Thymus (tissue), 14 donors: ENCODE measurements around the gene HOXA1. TPM values are rescaled to one million over a fixed set of nuclear protein-coding genes. Genes with fewer than 3 reads are reported as not detected.
A peak's percentile ranks its signal among the peaks of the same experiment; 100 is the strongest.

Experiments
- DNase-seq, 9 donors: peaks; one replicate each; pipeline ENCODE4 v3.0.0-alpha.2; 2013; ENCODE audit warnings: low spot score in 9 of 9, low read depth in 6 of 9, missing footprints in 1 of 9
- H3K27ac ChIP-seq, 2 donors: one replicate each; pipeline ENCODE4 v1.5.1; 2013; ENCODE audit warnings: control low read depth in 1 of 2, low read depth in 1 of 2, low read length in 1 of 2, mild to moderate bottlenecking in 1 of 2, moderate library complexity in 1 of 2
- H3K27me3 ChIP-seq, 2 donors: one replicate each; pipeline ENCODE4 v1.5.1; 2013; ENCODE audit warnings: low read length in 1 of 2; ENCODE audit not compliant: control insufficient read depth in 2 of 2, insufficient read depth in 1 of 2
- H3K36me3 ChIP-seq, 2 donors: one replicate each; pipeline ENCODE4 v1.5.1; 2013; ENCODE audit warnings: low read length in 1 of 2, mild to moderate bottlenecking in 1 of 2, moderate library complexity in 1 of 2; ENCODE audit not compliant: control insufficient read depth in 2 of 2, insufficient read depth in 2 of 2
- H3K4me1 ChIP-seq, 2 donors: one replicate each; pipeline ENCODE4 v1.5.1; 2013; ENCODE audit warnings: low read length in 2 of 2; ENCODE audit not compliant: control insufficient read depth in 2 of 2, insufficient read depth in 2 of 2
- H3K4me3 ChIP-seq, 2 donors: one replicate each; pipeline ENCODE4 v1.5.1; 2013; ENCODE audit warnings: low read length in 2 of 2, control low read depth in 1 of 2, mild to moderate bottlenecking in 1 of 2
- H3K9me3 ChIP-seq, 2 donors: one replicate each; pipeline ENCODE4 v1.5.1; 2013; ENCODE audit warnings: low read length in 1 of 2, mild to moderate bottlenecking in 1 of 2; ENCODE audit not compliant: control insufficient read depth in 2 of 2, insufficient read depth in 1 of 2
- WGBS: extraction: QIAGEN DNeasy Blood & Tissue Kit; methylation state at CpG from one replicate; pipeline ENCODE4 v1.1.7; 2013; 5-methylcytosine and 5-hydroxymethylcytosine counted together
- long read RNA-seq, 10 donors: transcript quantifications; one replicate each; lab custom pipeline, GENCODE V29; 2026
- polyA plus RNA-seq: library from polyadenylated mRNA; stranded (reverse); fragments of 200-250 nt; gene quantifications from one replicate; pipeline ENCODE4 v1.2.3, GENCODE V29; 2013
- total RNA-seq: library from RNA; stranded (reverse); fragments of 120-200 nt; gene quantifications from one replicate; pipeline ENCODE4 v1.2.4, GENCODE V29; 2013
- donor health status: healthy.

HOXA1 gene
- total RNA-seq (0.28 TPM), polyA plus RNA-seq (0.71 TPM)
- long read RNA-seq, donor 1 = 0 reads
- long read RNA-seq, donor 2 = 0 reads
- long read RNA-seq, donor 3 = 0 reads
- long read RNA-seq, donor 4 = 0 reads
- long read RNA-seq, donor 5 = 0 reads
- long read RNA-seq, donor 6 = 0 reads
- long read RNA-seq, donor 7 = 0 reads
- long read RNA-seq, donor 8 = 0 reads
- long read RNA-seq, donor 9 = 0 reads
- long read RNA-seq, donor 10 = 0 reads

- under 1% methylated on average over 68 of the region's 68 CpGs for WGBS
- DNase-seq = peak; percentile 41 to 87 (median 64)
- H3K4me3 ChIP-seq = peak within 1 kb of the TSS; percentile 65 to 66
- peak within 1 kb of the TSS; percentile 41 to 60 for H3K27ac ChIP-seq
- H3K27me3 ChIP-seq = peaks cover 87 to 100% of the 10 kb centered on the region in 2 donors
- peaks cover 0 to 2% of the 10 kb centered on the region in 2 donors for H3K36me3 ChIP-seq
- H3K4me1 ChIP-seq = peaks cover 13 to 30% of the 10 kb centered on the region in 2 donors
- no peaks in the 10 kb centered on the region for H3K9me3 ChIP-seq
Observed at GRCh38 chr7:27095897-27096767, at the start of gene HOXA1. HOXA1 (minus strand) TSS chr7:27096000; CDS start chr7:27095912, 88 bp downstream.

- DNase-seq = no peak
- Histone ChIP-seq H3K4me3 (no peak overlapping the region), H3K27me3 (peaks cover 41 to 97% of the 10 kb centered on the region in 2 donors), H3K4me1 (peaks cover 6 to 18% of the 10 kb centered on the region in 2 donors), H3K9me3 (peaks cover 2 to 30% of the 10 kb centered on the region in 2 donors), H3K27ac (no peak overlapping the region), H3K36me3 (no peaks in the 10 kb centered on the region)
- 91% methylated on average over 47 of the region's 47 CpGs for WGBS
Observed at GRCh38 chr7:27145165-27145913, 49.5 kb upstream of the HOXA1 start.

- no peaks in the 10 kb centered on the region for H3K36me3 ChIP-seq
- no peak for DNase-seq
- peaks cover 2 to 29% of the 10 kb centered on the region in 2 donors for H3K9me3 ChIP-seq
- no peak overlapping the region for H3K4me3 ChIP-seq
- H3K27me3 ChIP-seq = peaks cover 37 to 96% of the 10 kb centered on the region in 2 donors
- no peak overlapping the region for H3K27ac ChIP-seq
- H3K4me1 ChIP-seq = peaks cover 6 to 15% of the 10 kb centered on the region in 2 donors
- whole genome bisulfite sequencing = 86% methylated on average over 31 of the region's 31 CpGs
Observed at GRCh38 chr7:27144781-27145164, 49.0 kb upstream of the HOXA1 start.

- H3K36me3 ChIP-seq = no peaks in the 10 kb centered on the region
- H3K9me3 ChIP-seq = peaks cover 2 to 29% of the 10 kb centered on the region in 2 donors
- 90% methylated on average over 40 of the region's 40 CpGs for WGBS
- H3K27ac ChIP-seq = no peak overlapping the region
- peaks cover 31 to 96% of the 10 kb centered on the region in 2 donors for H3K27me3 ChIP-seq
- H3K4me1 ChIP-seq = peaks cover 6 to 15% of the 10 kb centered on the region in 2 donors
- no peak for DNase-seq
- no peak overlapping the region for H3K4me3 ChIP-seq
Observed at GRCh38 chr7:27143950-27144780, 48.4 kb upstream of the HOXA1 start.

GRCh38 chr7:27143023-27143949 lies 47.5 kb upstream of the HOXA1 start, which contains the start of gene HOXA5:
HOXA5 (minus strand) TSS chr7:27143681; CDS start chr7:27143607, 74 bp downstream.
- H3K27me3 ChIP-seq = peaks cover 27 to 96% of the 10 kb centered on the region in 2 donors
- H3K9me3 ChIP-seq = peaks cover 2 to 22% of the 10 kb centered on the region in 2 donors
- WGBS = 84% methylated on average over 86 of the region's 86 CpGs
- H3K36me3 ChIP-seq = no peaks in the 10 kb centered on the region
- peaks cover 4 to 11% of the 10 kb centered on the region in 2 donors for H3K4me1 ChIP-seq
- DNase-seq = no peak
- no peak within 1 kb of the TSS for H3K27ac ChIP-seq
- H3K4me3 ChIP-seq = no peak within 1 kb of the TSS

GRCh38 chr7:27142580-27143022 lies 46.8 kb upstream of the HOXA1 start:
- 82% methylated on average over 29 of the region's 29 CpGs for WGBS
- DNase-seq = no peak
- peaks cover 21 to 95% of the 10 kb centered on the region in 2 donors for H3K27me3 ChIP-seq
- H3K9me3 ChIP-seq = peaks cover 2 to 18% of the 10 kb centered on the region in 2 donors
- H3K4me1 ChIP-seq = peaks cover 0 to 5% of the 10 kb centered on the region in 2 donors
- H3K36me3 ChIP-seq = no peaks in the 10 kb centered on the region
- H3K4me3 ChIP-seq = no peak overlapping the region
- H3K27ac ChIP-seq = no peak overlapping the region

- WGBS = 91% methylated on average over 30 of the region's 30 CpGs
- no peak for DNase-seq
- Histone ChIP-seq H3K9me3 (peaks cover 2 to 14% of the 10 kb centered on the region in 2 donors), H3K27me3 (peaks cover 19 to 95% of the 10 kb centered on the region in 2 donors), H3K4me1 (no peaks in the 10 kb centered on the region), H3K36me3 (no peaks in the 10 kb centered on the region), H3K27ac (no peak overlapping the region), H3K4me3 (no peak overlapping the region)
Observed at GRCh38 chr7:27141923-27142579, 46.3 kb upstream of the HOXA1 start.
